Liver (tissue), 9 donors: Measurements from ENCODE around the gene TFR2. TPM values are rescaled to one million over a fixed set of nuclear protein-coding genes. Genes with fewer than 3 reads are reported as not detected.

ENCODE experiments used
- DNase-seq: peaks from one replicate; pipeline ENCODE4 v3.0.0-alpha.2; 2017; ENCODE audit warnings: low spot score
- H3K27ac ChIP-seq, 2 donors: one replicate each; pipeline ENCODE4 v1.7.0; 2013; ENCODE audit warnings: inconsistent platforms in 2 of 2, low read length in 2 of 2, control low read depth in 1 of 2, low read depth in 1 of 2, mild to moderate bottlenecking in 1 of 2
- H3K27me3 ChIP-seq, 4 donors: one replicate each; pipeline versions ENCODE4 v1.6.1 to v1.7.0; 2013; ENCODE audit warnings: low read length in 3 of 4, inconsistent platforms in 1 of 4, mild to moderate bottlenecking in 1 of 4, moderate library complexity in 1 of 4; ENCODE audit not compliant: control insufficient read depth in 4 of 4, insufficient read depth in 4 of 4
- H3K36me3 ChIP-seq, 4 donors: one replicate each; pipeline versions ENCODE4 v1.6.1 to v1.7.0; 2013; ENCODE audit warnings: low read length in 3 of 4, mild to moderate bottlenecking in 3 of 4, low read depth in 1 of 4, moderate library complexity in 1 of 4; ENCODE audit not compliant: control insufficient read depth in 4 of 4, insufficient read depth in 3 of 4
- H3K4me1 ChIP-seq, 4 donors: one replicate each; pipeline versions ENCODE4 v1.6.1 to v1.7.0; 2013; ENCODE audit warnings: low read length in 3 of 4, mild to moderate bottlenecking in 3 of 4, moderate library complexity in 1 of 4; ENCODE audit not compliant: control insufficient read depth in 4 of 4, insufficient read depth in 4 of 4
- H3K4me3 ChIP-seq, 3 donors: one replicate each; pipeline versions ENCODE4 v1.6.1 to v1.7.0; 2013; ENCODE audit warnings: low read length in 3 of 3, control low read depth in 1 of 3, low read depth in 1 of 3, mild to moderate bottlenecking in 1 of 3
- H3K9ac ChIP-seq, 2 donors: one replicate each; pipeline ENCODE4 v1.7.0; 2013; ENCODE audit warnings: low read length in 2 of 2, mild to moderate bottlenecking in 2 of 2, moderate library complexity in 2 of 2, control low read depth in 1 of 2, low read depth in 1 of 2
- H3K9me3 ChIP-seq, 4 donors: one replicate each; pipeline versions ENCODE4 v1.6.1 to v1.7.0; 2013; ENCODE audit warnings: low read length in 3 of 4; ENCODE audit not compliant: control insufficient read depth in 4 of 4
- EGR1 ChIP-seq, 2 donors: IDR thresholded peaks; 2 replicates each; pipeline ENCODE4 v1.6.1; 2016 to 2018; ENCODE audit warnings: antibody characterized with exemption in 2 of 2, low read depth in 2 of 2
- FOXA1 ChIP-seq: IDR thresholded peaks from 2 replicates; pipeline ENCODE4 v1.6.1; 2016; ENCODE audit warnings: antibody characterized with exemption
- FOXA2 ChIP-seq: IDR thresholded peaks from 2 replicates; pipeline ENCODE4 v1.6.1; 2016; ENCODE audit warnings: antibody characterized with exemption
- GABPA ChIP-seq, 2 donors: IDR thresholded peaks in 1 of 2; conservative IDR thresholded peaks in 1 of 2; 2 replicates each; pipeline ENCODE4 v1.6.1; 2016; ENCODE audit warnings: antibody characterized with exemption in 2 of 2, mild to moderate bottlenecking in 1 of 2, moderate library complexity in 1 of 2
- HNF4A ChIP-seq, 2 donors: conservative IDR thresholded peaks; 2 replicates each; pipeline ENCODE4 v1.6.1; 2016; ENCODE audit warnings: antibody characterized with exemption in 2 of 2, mild to moderate bottlenecking in 2 of 2
- HNF4G ChIP-seq: IDR thresholded peaks from 2 replicates; pipeline ENCODE4 v1.6.1; 2016; ENCODE audit warnings: antibody characterized with exemption
- JUND ChIP-seq, 2 donors: IDR thresholded peaks; 2 replicates each; pipeline ENCODE4 v1.6.1; 2016; ENCODE audit warnings: antibody characterized with exemption in 2 of 2
- NR2F2 ChIP-seq: IDR thresholded peaks from 2 replicates; pipeline ENCODE4 v1.6.1; 2016; ENCODE audit warnings: antibody characterized with exemption
- RAD21 ChIP-seq, 2 donors: IDR thresholded peaks; 2 replicates each; pipeline ENCODE4 v1.6.1; 2016; ENCODE audit warnings: antibody characterized with exemption in 2 of 2, mild to moderate bottlenecking in 2 of 2
- REST ChIP-seq: IDR thresholded peaks from 2 replicates; pipeline ENCODE4 v1.6.1; 2016; ENCODE audit warnings: antibody characterized with exemption, mild to moderate bottlenecking
- RXRA ChIP-seq, 2 donors: IDR thresholded peaks; 2 replicates each; pipeline ENCODE4 v1.6.1; 2017 to 2018; ENCODE audit warnings: antibody characterized with exemption in 2 of 2, mild to moderate bottlenecking in 1 of 2
- SP1 ChIP-seq: IDR thresholded peaks from 2 replicates; pipeline ENCODE4 v1.6.1; 2018; ENCODE audit warnings: antibody characterized with exemption, mild to moderate bottlenecking
- TAF1 ChIP-seq: conservative IDR thresholded peaks from 2 replicates; pipeline ENCODE4 v1.6.1; 2016; ENCODE audit warnings: antibody characterized with exemption, mild to moderate bottlenecking
- YY1 ChIP-seq: IDR thresholded peaks from 2 replicates; pipeline ENCODE4 v1.6.1; 2016; ENCODE audit warnings: antibody characterized with exemption, mild to moderate bottlenecking
- WGBS: extraction: QIAGEN DNeasy Blood & Tissue Kit; methylation state at CpG from one replicate; pipeline ENCODE4 v1.1.7; 2013; 5-methylcytosine and 5-hydroxymethylcytosine counted together
- polyA plus RNA-seq, 2 donors: library from polyadenylated mRNA; stranded (reverse) in 1 of 2; unstranded in 1 of 2; fragments of 200-250 nt in 1 of 2; fragments of >200 nt in 1 of 2; fragmentation: Nextera tagmentation in 1 of 2; extraction: Ambion mirVana in 1 of 2; gene quantifications; one replicate each; pipeline versions ENCODE4 v1.2.1 to v1.2.3, GENCODE V29; 2013 to 2015
- total RNA-seq, 2 donors: library from RNA; depleted of rRNA; stranded (reverse); fragments of >200 nt; gene quantifications; one replicate each; pipeline ENCODE4 v1.2.3, GENCODE V29; 2014
- TF ChIP-seq, protein P1 (sequence below): IDR thresholded peaks from 2 replicates; pipeline ENCODE4 v1.6.1; 2016; ENCODE audit warnings: antibody characterized with exemption
- TF ChIP-seq, protein P2 (sequence below): IDR thresholded peaks from 2 replicates; pipeline ENCODE4 v1.6.1; 2016; ENCODE audit warnings: antibody characterized with exemption
- donor health status: healthy.
- donor health status: healthy.
- donor health status: healthy.
- donor health status: healthy.
- donor health status: healthy.

The TFR2 gene
- total and polyA plus RNA-seq, 4 donors, result 276 to 663 (median 356) TPM

DNA sequence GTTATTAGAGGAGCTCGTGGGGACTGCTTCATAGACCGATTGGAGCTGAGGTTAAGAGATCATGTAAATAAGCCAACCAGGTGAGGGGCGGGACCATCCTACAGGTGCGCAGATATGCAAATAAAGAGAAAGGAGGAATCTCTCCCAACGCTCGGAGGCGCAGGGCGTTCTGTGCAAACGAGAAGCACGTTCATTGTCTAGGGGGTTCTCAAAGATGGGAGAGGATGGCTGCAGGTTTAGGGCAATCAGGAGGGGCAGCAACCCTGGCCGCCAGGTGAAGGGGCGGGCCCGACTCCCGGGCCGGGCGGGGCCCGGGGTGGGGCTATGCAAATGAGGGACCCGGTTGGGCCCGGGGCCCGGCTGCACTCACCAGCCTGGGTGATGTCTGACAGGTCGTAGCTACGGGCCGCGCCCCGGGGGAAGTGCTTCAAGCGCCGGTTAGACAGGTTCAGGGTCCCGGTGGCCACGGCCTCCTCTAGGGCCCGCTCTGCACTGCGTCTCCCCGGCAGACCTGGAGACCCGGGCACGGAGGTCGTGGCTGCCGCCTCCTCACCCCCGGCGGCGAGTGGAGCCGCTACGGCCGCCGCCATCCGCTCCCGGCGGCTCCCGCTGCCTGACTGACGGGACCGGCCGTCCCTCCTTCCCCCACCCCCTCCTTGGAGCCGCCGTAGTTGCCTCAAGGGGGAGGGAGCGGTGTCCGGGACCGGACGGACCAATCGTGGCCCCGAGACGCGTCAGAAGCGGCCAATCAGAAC, 55.7 kb downstream of the TFR2 start, which contains the start of gene LRCH4:
LRCH4 (minus strand) TSS at position 619 of the 755 bp plus-strand sequence; CDS start at position 590, 29 bp downstream.
- peak within 1 kb of the TSS; percentile 77 to 94 (median 85) for H3K4me3 ChIP-seq
- DNase-seq, result no peak
- TF ChIP-seq GABPA (IDR thresholded peaks at IDR 0.05 in 1 of 2, conservative IDR thresholded peaks at IDR 0.05 in 1 of 2) (peak in 1 of 2 donors; percentile 82), NR2F2 (peak; percentile 22), FOXA1 (peak; percentile 27), SP1 (no peak), EGR1 (IDR thresholded peaks at IDR 0.05; ENCODE audit: low read depth in 2 of 2) (peak in 1 of 2 donors; percentile 86), HNF4G (no peak), TAF1 (peak; percentile 77), RXRA (IDR thresholded peaks at IDR 0.05) (no peak), HNF4A (conservative IDR thresholded peaks at IDR 0.05) (peak in 1 of 2 donors; percentile 7), YY1 (peak; percentile 84), REST (peak; percentile 72), JUND (IDR thresholded peaks at IDR 0.05) (peak in 1 of 2 donors; percentile 43), FOXA2 (peak; percentile 30), RAD21 (IDR thresholded peaks at IDR 0.05) (peak in 1 of 2 donors; percentile 15)
- TF ChIP-seq, protein P1, sequence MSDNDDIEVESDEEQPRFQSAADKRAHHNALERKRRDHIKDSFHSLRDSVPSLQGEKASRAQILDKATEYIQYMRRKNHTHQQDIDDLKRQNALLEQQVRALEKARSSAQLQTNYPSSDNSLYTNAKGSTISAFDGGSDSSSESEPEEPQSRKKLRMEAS, result no peak
- TF ChIP-seq, protein P2, sequence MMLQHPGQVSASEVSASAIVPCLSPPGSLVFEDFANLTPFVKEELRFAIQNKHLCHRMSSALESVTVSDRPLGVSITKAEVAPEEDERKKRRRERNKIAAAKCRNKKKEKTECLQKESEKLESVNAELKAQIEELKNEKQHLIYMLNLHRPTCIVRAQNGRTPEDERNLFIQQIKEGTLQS, result no peak
- H3K9ac ChIP-seq, result peak within 1 kb of the TSS; percentile 63 to 76
- no peaks in the 10 kb centered on the region for H3K9me3 ChIP-seq
- peak within 1 kb of the TSS; percentile 97 to 98 for H3K27ac ChIP-seq
- under 1% methylated on average over 61 of the region's 61 CpGs for WGBS
- H3K4me1 ChIP-seq, result peaks cover 2 to 38% (median 23%) of the 10 kb centered on the region in 4 donors
- no peaks in the 10 kb centered on the region for H3K27me3 ChIP-seq
- H3K36me3 ChIP-seq, result peaks cover 7 to 17% (median 10%) of the 10 kb centered on the region in 4 donors

- 12% methylated on average over 20 of the region's 20 CpGs for WGBS
- peak in 1 of 2 donors; percentile 16 for TF ChIP-seq RAD21 (IDR thresholded peaks at IDR 0.05)
- peak; percentile 55 for TF ChIP-seq REST
- TF ChIP-seq SP1, result no peak
- peak; percentile 17 for TF ChIP-seq NR2F2
- Histone ChIP-seq H3K27me3 (no peaks in the 10 kb centered on the region), H3K9me3 (no peaks in the 10 kb centered on the region), H3K4me1 (peaks cover 2 to 38% (median 23%) of the 10 kb centered on the region in 4 donors), H3K9ac (peak overlapping the region; percentile 63 to 76), H3K36me3 (peaks cover 9 to 25% (median 13%) of the 10 kb centered on the region in 4 donors), H3K4me3 (peak overlapping the region; percentile 77 to 94 (median 85)), H3K27ac (peak overlapping the region; percentile 97 to 98)
- no peak for DNase-seq
These were observed 56.5 kb downstream of the TFR2 start for GRCh38 chr7:100584683-100585510.
